Measurements from ENCODE around the gene NR2F1. TPM values are rescaled to one million over a fixed set of nuclear protein-coding genes. Genes with fewer than 3 reads are reported as not detected.
A peak's percentile ranks its signal among the peaks of the same experiment; 100 is the strongest.

The NR2F1 gene
- total and polyA plus RNA-seq, 4 experiments from 2014 or later: not detected

GRCh38 chr5:93593476-93594131 lies 10.6 kb downstream of the NR2F1 start:
- peaks cover 0 to 29% (median 22%) of the 10 kb centered on the region in 8 donors for H3K9me3 Mint-ChIP-seq
- H3K27ac ChIP-seq (ENCODE audit: low read depth, low read length): no peak overlapping the region
- H3K4me3 ChIP-seq (ENCODE audit: low read length in 2 of 2): no peak overlapping the region
- H3K36me3 ChIP-seq (ENCODE audit: insufficient read depth, low read length): no peaks in the 10 kb centered on the region
- POLR2A ChIA-PET (ENCODE audit: partially characterized antibody): no interaction called here
- peaks cover 4 to 17% (median 11%) of the 10 kb centered on the region in 4 donors for H3K4me1 Mint-ChIP-seq
- H3K27ac Mint-ChIP-seq: peak overlapping the region in 1 of 7 donors; percentile 11
- peaks cover 86% of the 10 kb centered on the region for H3K27me3 ChIP-seq (ENCODE audit: insufficient read depth, low read length)
- H3K9me3 ChIP-seq (ENCODE audit: control insufficient read depth in 1 of 2, low read length in 2 of 2): no peaks in the 10 kb centered on the region
- peaks cover 9% of the 10 kb centered on the region for H3K4me1 ChIP-seq (ENCODE audit: insufficient read depth, low read length)
- peaks cover 0 to 2% of the 10 kb centered on the region in 2 donors for H3K36me3 Mint-ChIP-seq
- intact Hi-C loops (cut with micrococcal nuclease): no loop called here
- H3K4me3 Mint-ChIP-seq: peak overlapping the region in 2 of 8 donors; percentile 11 to 48
- CTCF ChIA-PET (ENCODE audit: partially characterized antibody): no interaction called here
- DNase-seq: no peak
- peaks cover 64 to 70% of the 10 kb centered on the region in 2 donors for H3K27me3 Mint-ChIP-seq

GRCh38 chr5:93594591-93595419 lies 11.8 kb downstream of the NR2F1 start:
- H3K4me1 ChIP-seq (ENCODE audit: insufficient read depth, low read length): peaks cover 9% of the 10 kb centered on the region
- Mint-ChIP-seq H3K9me3 (peaks cover 0 to 23% (median 14%) of the 10 kb centered on the region in 8 donors), H3K4me1 (peaks cover 3 to 16% (median 8%) of the 10 kb centered on the region in 4 donors), H3K27me3 (peaks cover 58% of the 10 kb centered on the region in 2 donors), H3K36me3 (no peaks in the 10 kb centered on the region), H3K27ac (peak overlapping the region in 3 of 7 donors; percentile 11 to 87 (median 14)), H3K4me3 (peak overlapping the region in 2 of 8 donors; percentile 39 to 57)
- DNase-seq: no peak
- ChIA-PET CTCF (ENCODE audit: partially characterized antibody) (interaction anchor here (0.7 to 1.2 kb wide), 2 partner anchors 16 to 207 kb away, joined by 3 read pairs; no protein-coding TSS in a partner anchor), POLR2A (ENCODE audit: partially characterized antibody) (no interaction called here)
- H3K9me3 ChIP-seq (ENCODE audit: control insufficient read depth in 1 of 2, low read length in 2 of 2): no peaks in the 10 kb centered on the region
- peaks cover 86% of the 10 kb centered on the region for H3K27me3 ChIP-seq (ENCODE audit: insufficient read depth, low read length)
- no peak overlapping the region for H3K4me3 ChIP-seq (ENCODE audit: low read length in 2 of 2)
- H3K36me3 ChIP-seq (ENCODE audit: insufficient read depth, low read length): no peaks in the 10 kb centered on the region
- intact Hi-C loops (cut with micrococcal nuclease): no loop called here
- no peak overlapping the region for H3K27ac ChIP-seq (ENCODE audit: low read depth, low read length)

- POLR2A ChIA-PET (ENCODE audit: partially characterized antibody): no interaction called here
- H3K27me3 Mint-ChIP-seq: peaks cover 53 to 55% of the 10 kb centered on the region in 2 donors
- intact Hi-C loops (cut with micrococcal nuclease): no loop called here
These were observed 12.6 kb downstream of the NR2F1 start for GRCh38 chr5:93595420-93596147.

GRCh38 chr5:93596310-93596675 lies 13.3 kb downstream of the NR2F1 start:
- Mint-ChIP-seq H3K4me3 (peak overlapping the region in 3 of 8 donors; percentile 4 to 39 (median 7)), H3K9me3 (peaks cover 0 to 25% (median 14%) of the 10 kb centered on the region in 8 donors), H3K4me1 (peaks cover 3 to 16% (median 8%) of the 10 kb centered on the region in 4 donors), H3K36me3 (no peaks in the 10 kb centered on the region), H3K27me3 (peaks cover 46 to 51% of the 10 kb centered on the region in 2 donors), H3K27ac (peak overlapping the region in 3 of 7 donors; percentile 30 to 43 (median 40))
- intact Hi-C loops (cut with micrococcal nuclease): no loop called here
- Histone ChIP-seq H3K4me1 (ENCODE audit: insufficient read depth, low read length) (peaks cover 9% of the 10 kb centered on the region), H3K27ac (ENCODE audit: low read depth, low read length) (no peak overlapping the region), H3K36me3 (ENCODE audit: insufficient read depth, low read length) (no peaks in the 10 kb centered on the region), H3K4me3 (ENCODE audit: low read length in 2 of 2) (no peak overlapping the region), H3K27me3 (ENCODE audit: insufficient read depth, low read length) (peaks cover 89% of the 10 kb centered on the region), H3K9me3 (ENCODE audit: control insufficient read depth in 1 of 2, low read length in 2 of 2) (no peaks in the 10 kb centered on the region)
- CTCF ChIA-PET (ENCODE audit: partially characterized antibody): no interaction called here
- POLR2A ChIA-PET (ENCODE audit: partially characterized antibody): no interaction called here
- no peak for DNase-seq

More at GRCh38 chr5:93595420-93596147, 12.6 kb downstream of the NR2F1 start:
- peaks cover 86% of the 10 kb centered on the region for H3K27me3 ChIP-seq (ENCODE audit: insufficient read depth, low read length)
- no peak overlapping the region for H3K4me3 ChIP-seq (ENCODE audit: low read length in 2 of 2)
- H3K4me1 Mint-ChIP-seq: peaks cover 3 to 16% (median 8%) of the 10 kb centered on the region in 4 donors
- no peak overlapping the region for H3K27ac ChIP-seq (ENCODE audit: low read depth, low read length)
- CTCF ChIA-PET (ENCODE audit: partially characterized antibody): interaction anchor here (0.7 to 1.2 kb wide), 3 partner anchors 12 to 206 kb away, joined by 3 read pairs; no protein-coding TSS in a partner anchor
- peak overlapping the region in 4 of 7 donors; percentile 15 to 87 (median 36) for H3K27ac Mint-ChIP-seq
- no peaks in the 10 kb centered on the region for H3K36me3 Mint-ChIP-seq
- H3K4me3 Mint-ChIP-seq: peak overlapping the region in 3 of 8 donors; percentile 6 to 57 (median 39)
- H3K36me3 ChIP-seq (ENCODE audit: insufficient read depth, low read length): no peaks in the 10 kb centered on the region
- peaks cover 0 to 23% (median 14%) of the 10 kb centered on the region in 8 donors for H3K9me3 Mint-ChIP-seq
- no peaks in the 10 kb centered on the region for H3K9me3 ChIP-seq (ENCODE audit: control insufficient read depth in 1 of 2, low read length in 2 of 2)
- DNase-seq: no peak
- H3K4me1 ChIP-seq (ENCODE audit: insufficient read depth, low read length): peaks cover 9% of the 10 kb centered on the region

- H3K4me3 ChIP-seq (ENCODE audit: low read length in 2 of 2): no peak overlapping the region
- no peaks in the 10 kb centered on the region for H3K36me3 Mint-ChIP-seq
- H3K4me1 ChIP-seq (ENCODE audit: insufficient read depth, low read length): peaks cover 9% of the 10 kb centered on the region
- peaks cover 3 to 19% (median 9%) of the 10 kb centered on the region in 4 donors for H3K4me1 Mint-ChIP-seq
- no peak for DNase-seq
- H3K9me3 ChIP-seq (ENCODE audit: control insufficient read depth in 1 of 2, low read length in 2 of 2): no peaks in the 10 kb centered on the region
- H3K27me3 Mint-ChIP-seq: peaks cover 41 to 46% of the 10 kb centered on the region in 2 donors
- CTCF ChIA-PET (ENCODE audit: partially characterized antibody): no interaction called here
- peak overlapping the region in 2 of 7 donors; percentile 30 to 43 for H3K27ac Mint-ChIP-seq
- no peaks in the 10 kb centered on the region for H3K36me3 ChIP-seq (ENCODE audit: insufficient read depth, low read length)
- peaks cover 93% of the 10 kb centered on the region for H3K27me3 ChIP-seq (ENCODE audit: insufficient read depth, low read length)
- no peak overlapping the region for H3K4me3 Mint-ChIP-seq
- peaks cover 0 to 30% (median 17%) of the 10 kb centered on the region in 8 donors for H3K9me3 Mint-ChIP-seq
- POLR2A ChIA-PET (ENCODE audit: partially characterized antibody): no interaction called here
- no peak overlapping the region for H3K27ac ChIP-seq (ENCODE audit: low read depth, low read length)
- intact Hi-C loops (cut with micrococcal nuclease): no loop called here
These were observed 13.9 kb downstream of the NR2F1 start for GRCh38 chr5:93596676-93597490.

- Histone ChIP-seq H3K36me3 (ENCODE audit: insufficient read depth, low read length) (no peaks in the 10 kb centered on the region), H3K4me1 (ENCODE audit: insufficient read depth, low read length) (peaks cover 9% of the 10 kb centered on the region), H3K27me3 (ENCODE audit: insufficient read depth, low read length) (peaks cover 96% of the 10 kb centered on the region), H3K27ac (ENCODE audit: low read depth, low read length) (no peak overlapping the region), H3K9me3 (ENCODE audit: control insufficient read depth in 1 of 2, low read length in 2 of 2) (no peaks in the 10 kb centered on the region), H3K4me3 (ENCODE audit: low read length in 2 of 2) (no peak overlapping the region)
- ChIA-PET CTCF (ENCODE audit: partially characterized antibody) (interaction anchor here (0.8 kb wide), 1 partner anchor 22 kb away, joined by 3 read pairs; no protein-coding TSS in a partner anchor), POLR2A (ENCODE audit: partially characterized antibody) (no interaction called here)
- no peak overlapping the region for H3K27ac Mint-ChIP-seq
- intact Hi-C loops (cut with micrococcal nuclease): no loop called here
- DNase-seq: no peak
- H3K27me3 Mint-ChIP-seq: peaks cover 34 to 39% of the 10 kb centered on the region in 2 donors
- peaks cover 3 to 23% (median 9%) of the 10 kb centered on the region in 4 donors for H3K4me1 Mint-ChIP-seq
- peak overlapping the region in 1 of 8 donors; percentile 27 for H3K4me3 Mint-ChIP-seq
- H3K36me3 Mint-ChIP-seq: no peaks in the 10 kb centered on the region
- H3K9me3 Mint-ChIP-seq: peaks cover 0 to 39% (median 18%) of the 10 kb centered on the region in 8 donors
These were observed 15.3 kb downstream of the NR2F1 start for GRCh38 chr5:93598091-93599000.

Measured in CD4-positive, alpha-beta memory T cell (primary cell).